CD4-positive, CD25-positive, alpha-beta regulatory T cell (primary cell): ENCODE results near the gene ZDHHC14. TPM values are rescaled to one million over a fixed set of nuclear protein-coding genes. Genes with fewer than 3 reads are reported as not detected.

Experiments used
- ATAC-seq, 2 donors: fragments of 150-1000 bp; cut with Tn5 transposase; one replicate each; pipeline ENCODE4 v1.10.0; 2021; ENCODE audit warnings: low read depth in 2 of 2, moderate number of reproducible peaks in 2 of 2, moderate library complexity in 1 of 2
- DNase-seq, 3 donors: peaks; one replicate each; pipeline versions ENCODE4 v3.0.0 to v3.0.0-alpha.2; 2012 to 2022; ENCODE audit warnings: mixed read lengths in 1 of 3
- H3K27ac ChIP-seq: one replicate; pipeline ENCODE4 v1.7.0; 2013; ENCODE audit warnings: mild to moderate bottlenecking, low read length; ENCODE audit not compliant: insufficient read depth, poor library complexity, severe bottlenecking
- H3K27me3 ChIP-seq: one replicate; pipeline ENCODE4 v1.7.0; 2013; ENCODE audit warnings: low read length; ENCODE audit not compliant: control insufficient read depth, insufficient read depth
- H3K36me3 ChIP-seq: one replicate; pipeline ENCODE4 v1.7.0; 2013; ENCODE audit warnings: mild to moderate bottlenecking, low read length, moderate library complexity; ENCODE audit not compliant: control insufficient read depth, insufficient read depth
- H3K4me1 ChIP-seq: 2 replicates; pipeline ENCODE4 v1.7.0; 2013; ENCODE audit warnings: mild to moderate bottlenecking, low read length; ENCODE audit not compliant: insufficient read depth, control insufficient read depth, poor library complexity, severe bottlenecking
- H3K4me3 ChIP-seq: one replicate; pipeline ENCODE4 v1.7.0; 2013; ENCODE audit warnings: low read depth, mild to moderate bottlenecking, low read length, moderate library complexity
- H3K9me3 ChIP-seq, 2 experiments: 1 replicate in 1 of 2; 2 replicates in 1 of 2; pipeline ENCODE4 v1.7.0; 2013; ENCODE audit warnings: low read length in 2 of 2, mild to moderate bottlenecking in 1 of 2, moderate library complexity in 1 of 2; ENCODE audit not compliant: control insufficient read depth in 2 of 2
- H3K27ac Mint-ChIP-seq, 3 donors: one replicate each; pipeline ENCODE4 v1.8.0; 2020 to 2022; ENCODE audit warnings: mild to moderate bottlenecking in 3 of 3, mixed read lengths in 3 of 3, moderate library complexity in 2 of 3
- H3K27me3 Mint-ChIP-seq: one replicate; pipeline ENCODE4 v1.8.0; 2022; ENCODE audit warnings: mild to moderate bottlenecking, mixed read lengths
- H3K36me3 Mint-ChIP-seq: one replicate; pipeline ENCODE4 v1.8.0; 2020; ENCODE audit warnings: mixed read lengths
- H3K4me1 Mint-ChIP-seq, 4 donors: one replicate each; pipeline ENCODE4 v1.8.0; 2020 to 2022; ENCODE audit warnings: mixed read lengths in 4 of 4, mild to moderate bottlenecking in 1 of 4
- H3K4me3 Mint-ChIP-seq, 4 donors: one replicate each; pipeline ENCODE4 v1.8.0; 2020 to 2022; ENCODE audit warnings: mild to moderate bottlenecking in 4 of 4, mixed read lengths in 4 of 4, moderate library complexity in 3 of 4
- H3K9me3 Mint-ChIP-seq, 7 donors: one replicate each; pipeline ENCODE4 v1.8.0; 2020 to 2022; ENCODE audit warnings: mixed read lengths in 7 of 7, mild to moderate bottlenecking in 3 of 7, moderate library complexity in 2 of 7
- polyA plus RNA-seq, 4 donors: library from polyadenylated mRNA; unstranded; fragments of 300-500 nt; fragmentation: Illumina TruSeq; gene quantifications; one replicate each; pipeline ENCODE4 v1.2.3, GENCODE V29; 2021
- total RNA-seq: library from RNA; stranded (reverse); gene quantifications from one replicate; pipeline ENCODE4 v1.2.3, GENCODE V29; 2022

The ZDHHC14 gene
- total and polyA plus RNA-seq, 5 donors from 2014 or later, result 0.29 to 4.2 (median 1.0) TPM

- H3K27me3 Mint-ChIP-seq, result peaks cover 4% of the 10 kb centered on the region
- Histone ChIP-seq H3K27ac (no peak overlapping the region), H3K27me3 (no peaks in the 10 kb centered on the region), H3K9me3 (no peaks in the 10 kb centered on the region), H3K36me3 (no peaks in the 10 kb centered on the region), H3K4me1 (no peaks in the 10 kb centered on the region), H3K4me3 (no peak overlapping the region)
- no peaks in the 10 kb centered on the region for H3K36me3 Mint-ChIP-seq
- H3K4me3 Mint-ChIP-seq, result no peak overlapping the region
- no peak for DNase-seq
- H3K4me1 Mint-ChIP-seq, result peaks cover 0 to 4% (median 0%) of the 10 kb centered on the region in 4 donors
- H3K27ac Mint-ChIP-seq, result no peak overlapping the region
- no peak for ATAC-seq
- no peaks in the 10 kb centered on the region for H3K9me3 Mint-ChIP-seq
Observed at GRCh38 chr6:157646012-157646411, 265.0 kb downstream of the ZDHHC14 start.

GRCh38 chr6:157647261-157647915 lies 266.4 kb downstream of the ZDHHC14 start:
- H3K4me1 Mint-ChIP-seq, result peaks cover 0 to 4% (median 0%) of the 10 kb centered on the region in 4 donors
- peaks cover 4% of the 10 kb centered on the region for H3K27me3 Mint-ChIP-seq
- no peak overlapping the region for H3K27ac ChIP-seq
- no peaks in the 10 kb centered on the region for H3K9me3 ChIP-seq
- H3K4me3 ChIP-seq, result no peak overlapping the region
- H3K36me3 Mint-ChIP-seq, result peaks cover 3% of the 10 kb centered on the region
- H3K36me3 ChIP-seq, result no peaks in the 10 kb centered on the region
- no peak for ATAC-seq
- no peak overlapping the region for H3K27ac Mint-ChIP-seq
- H3K4me3 Mint-ChIP-seq, result no peak overlapping the region
- no peaks in the 10 kb centered on the region for H3K9me3 Mint-ChIP-seq
- DNase-seq, result peak in 1 of 3 donors; percentile 25
- H3K27me3 ChIP-seq, result no peaks in the 10 kb centered on the region
- H3K4me1 ChIP-seq, result no peaks in the 10 kb centered on the region

- H3K4me1 Mint-ChIP-seq, result peaks cover 0 to 4% (median 0%) of the 10 kb centered on the region in 4 donors
- no peaks in the 10 kb centered on the region for H3K27me3 ChIP-seq
- H3K27ac Mint-ChIP-seq, result no peak overlapping the region
Observed at GRCh38 chr6:157648561-157648960, 267.6 kb downstream of the ZDHHC14 start.

GRCh38 chr6:157649311-157650260 lies 268.6 kb downstream of the ZDHHC14 start:
- Histone ChIP-seq H3K9me3 (no peaks in the 10 kb centered on the region), H3K27me3 (no peaks in the 10 kb centered on the region), H3K27ac (no peak overlapping the region), H3K36me3 (no peaks in the 10 kb centered on the region), H3K4me3 (no peak overlapping the region), H3K4me1 (no peaks in the 10 kb centered on the region)
- H3K4me3 Mint-ChIP-seq, result no peak overlapping the region
- peaks cover 4% of the 10 kb centered on the region for H3K27me3 Mint-ChIP-seq
- DNase-seq (no peak), ATAC-seq (no peak)
- no peaks in the 10 kb centered on the region for H3K9me3 Mint-ChIP-seq
- H3K27ac Mint-ChIP-seq, result peak overlapping the region in 1 of 3 donors; percentile 71
- peaks cover 0 to 4% (median 0%) of the 10 kb centered on the region in 4 donors for H3K4me1 Mint-ChIP-seq
- peaks cover 3% of the 10 kb centered on the region for H3K36me3 Mint-ChIP-seq

More at GRCh38 chr6:157648561-157648960, 267.6 kb downstream of the ZDHHC14 start:
- Histone ChIP-seq H3K27ac (no peak overlapping the region), H3K4me3 (no peak overlapping the region), H3K9me3 (no peaks in the 10 kb centered on the region), H3K36me3 (no peaks in the 10 kb centered on the region), H3K4me1 (no peaks in the 10 kb centered on the region)
- no peak for DNase-seq
- peaks cover 3% of the 10 kb centered on the region for H3K36me3 Mint-ChIP-seq
- H3K27me3 Mint-ChIP-seq, result peaks cover 4% of the 10 kb centered on the region
- no peak for ATAC-seq
- no peak overlapping the region for H3K4me3 Mint-ChIP-seq
- no peaks in the 10 kb centered on the region for H3K9me3 Mint-ChIP-seq

GRCh38 chr6:157650261-157650640 lies 269.3 kb downstream of the ZDHHC14 start:
- ATAC-seq (no peak), DNase-seq (no peak)
- no peak overlapping the region for H3K4me3 ChIP-seq
- no peaks in the 10 kb centered on the region for H3K36me3 ChIP-seq
- H3K27me3 ChIP-seq, result no peaks in the 10 kb centered on the region
- peaks cover 3% of the 10 kb centered on the region for H3K36me3 Mint-ChIP-seq
- H3K27ac Mint-ChIP-seq, result peak overlapping the region in 1 of 3 donors; percentile 71
- H3K27ac ChIP-seq, result no peak overlapping the region
- H3K4me3 Mint-ChIP-seq, result no peak overlapping the region
- H3K4me1 Mint-ChIP-seq, result peaks cover 0 to 4% (median 0%) of the 10 kb centered on the region in 4 donors
- H3K27me3 Mint-ChIP-seq, result peaks cover 4% of the 10 kb centered on the region
- no peaks in the 10 kb centered on the region for H3K9me3 ChIP-seq
- H3K4me1 ChIP-seq, result no peaks in the 10 kb centered on the region
- H3K9me3 Mint-ChIP-seq, result no peaks in the 10 kb centered on the region

- DNase-seq (no peak), ATAC-seq (no peak)
- Mint-ChIP-seq H3K4me3 (no peak overlapping the region), H3K27ac (no peak overlapping the region), H3K9me3 (no peaks in the 10 kb centered on the region), H3K27me3 (peaks cover 4% of the 10 kb centered on the region), H3K4me1 (peaks cover 0 to 4% (median 0%) of the 10 kb centered on the region in 4 donors), H3K36me3 (peaks cover 3% of the 10 kb centered on the region)
- H3K36me3 ChIP-seq, result no peaks in the 10 kb centered on the region
- no peak overlapping the region for H3K27ac ChIP-seq
- H3K4me3 ChIP-seq, result no peak overlapping the region
- no peaks in the 10 kb centered on the region for H3K9me3 ChIP-seq
- H3K4me1 ChIP-seq, result no peaks in the 10 kb centered on the region
- H3K27me3 ChIP-seq, result no peaks in the 10 kb centered on the region
Observed at GRCh38 chr6:157650801-157651200, 269.8 kb downstream of the ZDHHC14 start.

GRCh38 chr6:157651731-157652490 lies 270.9 kb downstream of the ZDHHC14 start:
- no peaks in the 10 kb centered on the region for H3K27me3 Mint-ChIP-seq

More at GRCh38 chr6:157651731-157652490, 270.9 kb downstream of the ZDHHC14 start:
- Mint-ChIP-seq H3K4me1 (peaks cover 0 to 4% (median 0%) of the 10 kb centered on the region in 4 donors), H3K36me3 (peaks cover 3% of the 10 kb centered on the region), H3K27ac (no peak overlapping the region), H3K9me3 (no peaks in the 10 kb centered on the region), H3K4me3 (no peak overlapping the region)
- DNase-seq (no peak), ATAC-seq (no peak)
- no peaks in the 10 kb centered on the region for H3K36me3 ChIP-seq
- H3K4me3 ChIP-seq, result no peak overlapping the region
- H3K27me3 ChIP-seq, result no peaks in the 10 kb centered on the region
- H3K27ac ChIP-seq, result no peak overlapping the region
- no peaks in the 10 kb centered on the region for H3K4me1 ChIP-seq
- H3K9me3 ChIP-seq, result no peaks in the 10 kb centered on the region
